ENCODE results near the gene HOXC9.

GRCh38 chr12:54044425-54045103 lies 44.6 kb downstream of the HOXC9 start:
- TF ChIP-seq CTCF (IDR thresholded peaks at IDR 0.05; ENCODE audit: low read length) (no peak), EZH2 (IDR thresholded peaks at IDR 0.05; ENCODE audit: borderline replicate concordance, low read length) (no peak)

Measured in OCI-LY1 (cell line).